EL (cell line): ENCODE data around the gene RGPD3.
A peak's percentile ranks its signal among the peaks of the same experiment; 100 is the strongest.
"Not testable (repeated sequence)": the region's sequence is repeated elsewhere in the genome, so short reads cannot be mapped to it uniquely, and the experiment has no call there.

Source experiments
- DNase-seq: peaks from one replicate; pipeline ENCODE4 v3.0.0-alpha.2; 2016

Gene RGPD3

DNA sequence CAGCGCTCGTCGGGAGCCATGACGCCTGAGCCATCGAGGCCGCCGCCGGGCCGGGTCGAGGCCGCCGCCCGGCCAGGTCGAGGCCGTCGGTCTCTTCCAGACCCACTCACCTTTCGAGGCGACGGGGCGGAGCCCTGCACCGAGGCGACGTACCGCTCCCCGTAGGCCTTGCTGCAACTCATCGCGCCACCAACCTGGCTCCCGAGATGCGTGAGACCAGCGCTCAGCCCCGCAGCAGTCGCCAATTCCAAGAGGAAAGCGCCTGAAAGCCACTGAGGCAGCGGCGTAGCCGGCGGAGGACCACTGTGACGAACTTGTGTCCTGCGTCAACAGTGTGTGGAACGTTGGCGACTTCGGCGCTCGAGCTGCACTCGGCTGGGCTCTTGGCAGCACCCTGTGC lies at the start of gene RGPD3:
TSS of gene RGPD3 (minus strand) at position 307 of the 400 bp plus-strand sequence. CDS start at position 182, 125 bp downstream.
- DNase-seq = not testable (repeated sequence)

DNA sequence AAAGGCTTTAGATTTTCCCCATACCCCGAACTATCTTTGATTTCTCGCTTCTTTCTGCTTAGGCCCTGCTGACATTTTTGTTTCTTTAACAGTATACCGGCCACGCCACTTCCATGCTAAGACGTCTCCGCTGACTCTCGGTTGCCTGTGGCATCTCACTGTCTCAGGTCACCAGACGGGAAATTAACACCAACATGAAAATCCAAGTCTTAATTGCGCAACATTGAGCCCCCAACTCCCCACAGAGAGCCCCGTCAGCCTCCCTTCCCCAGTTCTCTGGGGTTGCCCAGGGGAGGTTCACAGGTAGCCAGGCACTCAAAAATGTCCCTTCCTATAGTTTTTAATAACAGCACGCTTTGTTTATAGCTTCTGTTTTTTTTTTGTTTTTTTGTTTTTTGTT lies 49.1 kb upstream of the RGPD3 start:
- no peak for DNase-seq

DNA sequence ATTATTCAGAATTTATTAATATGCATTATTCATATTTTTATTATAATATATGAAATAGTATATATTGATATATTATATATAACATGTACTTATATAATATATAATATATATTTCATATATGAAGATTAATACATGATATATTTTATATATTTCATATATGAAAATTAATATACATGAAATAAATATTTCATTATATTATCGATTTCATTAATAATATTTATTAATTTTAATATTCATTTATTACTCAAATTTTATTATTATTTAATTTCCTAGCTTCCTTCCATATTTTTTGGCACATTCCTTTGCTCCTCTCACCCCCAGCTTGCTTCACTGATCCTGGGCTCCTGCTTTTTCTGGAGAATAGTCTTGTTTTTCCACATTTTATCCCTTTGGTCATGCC lies 48.7 kb upstream of the RGPD3 start:
- DNase-seq = no peak

DNA sequence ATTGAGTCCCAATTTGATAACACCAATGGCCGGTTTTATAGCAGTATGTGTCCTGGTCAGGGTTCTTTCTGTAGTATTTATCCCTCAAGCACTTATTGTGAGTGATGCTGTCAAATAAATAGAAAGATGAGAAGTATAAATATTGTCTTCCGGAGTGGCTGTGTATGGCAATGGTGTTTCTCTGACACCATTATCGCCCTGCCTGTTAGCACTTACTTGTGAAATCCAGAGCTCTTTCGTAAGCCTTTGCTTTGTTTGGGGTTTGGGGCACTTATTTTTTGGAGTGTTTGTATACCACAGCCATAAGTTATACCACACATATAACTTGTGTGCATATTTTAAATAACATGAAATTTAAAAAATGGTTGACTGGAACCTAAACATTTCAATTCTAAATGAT lies 48.2 kb upstream of the RGPD3 start:
- DNase-seq = no peak

DNA sequence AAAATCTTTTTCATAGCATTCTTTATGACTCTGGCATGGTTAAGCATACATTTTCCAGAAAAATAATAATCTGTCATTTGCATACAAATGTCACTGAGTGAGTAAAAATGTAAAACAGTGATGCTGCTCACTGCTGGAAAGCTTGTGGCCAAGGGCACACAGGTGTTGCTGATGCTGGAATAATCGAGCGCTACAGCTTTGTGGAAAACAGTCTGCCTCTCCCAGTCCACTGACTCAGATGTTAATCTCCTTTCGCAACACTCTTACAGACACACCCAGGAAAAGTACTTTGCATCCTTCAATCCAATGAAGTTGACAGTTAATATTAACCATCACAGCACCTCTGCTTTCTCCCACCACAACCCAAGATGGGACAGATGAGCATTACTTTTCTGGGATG lies 46.6 kb upstream of the RGPD3 start:
- DNase-seq = not testable (repeated sequence)

GRCh38 chr2:106513391-106513790 lies 45.2 kb upstream of the RGPD3 start:
- DNase-seq = not testable (repeated sequence)

DNA sequence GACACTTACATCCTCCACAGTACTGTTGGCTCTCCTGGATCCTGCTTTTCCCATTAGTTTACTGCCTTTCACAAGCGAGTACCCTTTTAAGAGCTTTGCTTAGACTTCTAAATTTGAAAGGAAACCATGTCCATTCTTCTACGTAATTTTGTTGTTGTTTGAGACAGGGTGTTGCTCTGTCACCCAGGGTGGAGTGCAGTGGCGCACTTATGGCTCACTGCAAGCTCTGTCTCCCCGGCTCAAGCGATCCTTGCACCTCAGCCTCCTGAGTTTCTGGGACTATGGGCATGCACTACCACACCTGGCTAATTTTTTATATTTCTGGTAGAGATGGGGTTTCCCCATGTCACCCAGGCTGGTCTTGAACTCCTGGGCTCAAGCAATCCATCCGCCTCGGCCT lies 43.7 kb upstream of the RGPD3 start:
- not testable (repeated sequence) for DNase-seq

DNA sequence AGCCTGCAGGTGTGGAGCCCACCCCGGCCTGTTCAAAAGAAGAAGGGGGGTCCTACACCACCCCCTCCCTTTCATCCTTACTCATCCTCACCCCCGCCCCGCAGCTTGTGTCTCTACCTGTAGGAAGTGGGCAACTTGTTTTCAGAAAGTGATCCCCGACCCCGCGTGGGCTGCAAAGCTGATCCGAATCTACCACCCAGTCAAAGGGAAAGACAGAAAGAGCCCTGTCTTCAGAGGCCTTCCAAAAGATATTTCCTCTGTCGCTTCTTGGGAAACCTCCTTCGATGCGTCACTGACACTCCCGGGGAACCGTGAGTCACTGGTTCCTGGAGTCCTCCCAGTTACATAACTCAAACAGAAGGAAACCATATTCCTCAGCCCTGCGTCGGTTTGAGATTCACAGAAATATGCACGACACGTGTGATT lies 43.3 kb upstream of the RGPD3 start:
- DNase-seq = peak; percentile 83

DNA sequence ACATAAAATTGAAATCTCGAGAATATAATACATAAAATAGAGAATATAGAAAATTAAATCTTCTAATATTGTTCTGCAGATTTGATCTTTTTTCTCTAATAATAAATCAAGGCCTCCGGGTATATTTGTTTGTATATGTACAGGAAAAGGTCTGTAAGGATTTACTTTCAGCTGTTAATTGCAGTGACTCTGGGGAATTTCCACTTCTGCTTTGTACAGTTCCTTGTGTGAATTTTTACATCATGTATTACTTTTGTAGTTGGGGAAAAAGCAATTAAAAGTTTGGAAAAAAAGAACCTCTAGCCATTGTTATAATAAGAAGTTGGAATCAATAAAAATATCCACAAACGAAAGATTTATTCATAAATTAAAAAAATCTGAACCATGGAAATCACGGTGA lies 42.6 kb upstream of the RGPD3 start:
- DNase-seq = not testable (repeated sequence)

GRCh38 chr2:106509374-106509770 lies 41.2 kb upstream of the RGPD3 start:
- DNase-seq = not testable (repeated sequence)

GRCh38 chr2:106508660-106509373 lies 40.6 kb upstream of the RGPD3 start:
- DNase-seq = not testable (repeated sequence)

- not testable (repeated sequence) for DNase-seq
These were observed 37.9 kb upstream of the RGPD3 start for GRCh38 chr2:106506002-106506687.

DNA sequence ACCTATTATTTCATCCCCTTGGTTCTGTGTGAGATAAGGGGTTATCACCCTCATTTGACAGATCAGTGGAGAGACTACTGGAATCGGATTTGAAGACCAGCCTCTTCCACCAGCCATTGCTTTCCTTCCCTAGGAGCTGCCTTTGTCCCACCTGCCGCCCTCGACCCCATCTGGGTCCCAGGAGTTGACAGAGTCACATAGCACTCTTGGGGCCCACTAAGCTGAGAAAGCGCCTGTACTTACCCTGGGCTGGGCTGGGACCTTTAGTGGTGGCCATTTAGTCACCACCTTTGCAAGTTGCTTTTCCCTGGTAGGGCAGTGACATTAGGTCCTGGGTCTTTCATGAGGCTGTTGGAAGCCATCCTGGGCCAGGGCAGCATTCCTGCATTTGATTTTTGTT lies 36.6 kb upstream of the RGPD3 start:
- DNase-seq = not testable (repeated sequence)

- not testable (repeated sequence) for DNase-seq
These were observed 36.0 kb upstream of the RGPD3 start for GRCh38 chr2:106504192-106504591.

DNA sequence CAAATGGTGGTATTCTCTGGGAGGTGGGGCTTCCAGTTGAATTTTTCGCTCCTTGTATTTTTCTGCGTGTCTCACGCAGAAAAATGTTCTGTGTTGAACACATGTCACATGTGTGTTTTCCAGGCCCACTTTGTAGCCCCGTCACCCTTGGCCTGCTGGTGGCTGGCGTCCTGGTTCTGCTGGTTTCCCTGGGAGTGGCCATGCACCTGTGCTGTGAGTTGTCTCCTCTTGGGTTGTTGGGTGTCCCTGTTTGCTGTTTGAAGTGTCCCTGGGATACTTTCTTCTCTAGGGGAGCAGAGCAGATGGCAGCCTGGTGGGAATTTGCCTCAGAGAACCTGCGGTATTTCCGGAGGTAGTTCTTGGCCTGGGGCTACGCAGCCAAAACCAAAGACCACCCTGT lies 34.1 kb upstream of the RGPD3 start:
- not testable (repeated sequence) for DNase-seq

- not testable (repeated sequence) for DNase-seq
These were observed 32.1 kb upstream of the RGPD3 start for GRCh38 chr2:106500350-106500749.

DNA sequence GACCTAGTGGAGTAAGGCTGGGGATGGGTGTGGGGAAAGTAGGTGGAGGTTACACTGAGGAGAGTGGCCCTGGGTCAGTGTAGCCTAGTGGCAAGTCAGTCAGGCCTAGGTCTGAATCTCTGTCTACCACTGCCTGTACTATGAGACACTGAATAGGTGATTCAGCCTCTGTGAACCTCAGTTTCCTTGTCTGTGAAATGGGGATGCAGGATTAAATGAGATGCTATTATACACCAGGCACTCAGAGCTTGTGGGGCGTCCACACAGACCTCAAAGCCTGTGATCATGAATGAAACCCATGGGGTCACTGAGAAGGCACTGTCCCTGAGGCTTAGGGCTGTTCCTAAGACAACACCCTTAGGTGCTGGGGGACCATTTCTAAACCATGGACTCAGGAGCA lies 30.3 kb upstream of the RGPD3 start:
- DNase-seq = not testable (repeated sequence)

GRCh38 chr2:106492913-106493312 lies 24.7 kb upstream of the RGPD3 start:
- not testable (repeated sequence) for DNase-seq

DNA sequence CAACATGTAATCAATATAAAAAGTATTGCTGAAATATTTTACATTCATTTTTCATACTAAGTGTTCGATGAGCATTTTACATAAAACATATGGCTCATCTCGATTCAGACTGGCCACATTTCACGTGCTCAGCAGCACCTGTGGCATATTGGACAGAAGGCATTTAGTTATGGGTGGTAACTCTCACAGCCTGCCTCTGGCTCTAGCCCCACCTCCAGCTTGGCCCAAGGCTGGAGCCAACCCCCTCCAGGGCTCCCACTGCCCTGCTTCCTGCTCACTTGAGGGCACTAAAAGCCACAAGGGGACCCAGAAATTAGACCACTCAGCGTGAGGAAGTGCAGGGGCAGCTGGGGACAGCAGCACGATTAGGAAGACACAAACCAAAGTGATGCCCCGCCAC lies 24.2 kb upstream of the RGPD3 start:
- not testable (repeated sequence) for DNase-seq

DNA sequence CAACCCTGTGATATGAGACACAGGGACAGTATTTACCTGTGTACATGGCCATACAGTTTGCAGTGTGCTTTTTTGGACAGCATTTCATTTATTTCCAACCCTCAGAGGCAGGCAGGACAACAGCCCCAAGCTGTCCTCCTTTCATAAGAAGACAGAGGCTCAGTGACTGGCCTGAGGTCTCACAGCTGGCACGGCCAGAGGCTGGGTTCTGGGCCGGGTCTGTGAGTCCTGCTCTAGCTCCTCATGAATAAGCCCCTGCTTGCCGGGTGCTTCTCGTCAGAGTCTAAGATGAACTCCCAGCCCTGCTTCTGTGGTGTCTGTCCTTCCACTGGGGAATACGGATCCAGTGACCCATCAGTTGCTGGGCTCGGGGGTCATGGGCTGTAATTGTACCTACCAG lies 21.5 kb upstream of the RGPD3 start:
- not testable (repeated sequence) for DNase-seq

DNA sequence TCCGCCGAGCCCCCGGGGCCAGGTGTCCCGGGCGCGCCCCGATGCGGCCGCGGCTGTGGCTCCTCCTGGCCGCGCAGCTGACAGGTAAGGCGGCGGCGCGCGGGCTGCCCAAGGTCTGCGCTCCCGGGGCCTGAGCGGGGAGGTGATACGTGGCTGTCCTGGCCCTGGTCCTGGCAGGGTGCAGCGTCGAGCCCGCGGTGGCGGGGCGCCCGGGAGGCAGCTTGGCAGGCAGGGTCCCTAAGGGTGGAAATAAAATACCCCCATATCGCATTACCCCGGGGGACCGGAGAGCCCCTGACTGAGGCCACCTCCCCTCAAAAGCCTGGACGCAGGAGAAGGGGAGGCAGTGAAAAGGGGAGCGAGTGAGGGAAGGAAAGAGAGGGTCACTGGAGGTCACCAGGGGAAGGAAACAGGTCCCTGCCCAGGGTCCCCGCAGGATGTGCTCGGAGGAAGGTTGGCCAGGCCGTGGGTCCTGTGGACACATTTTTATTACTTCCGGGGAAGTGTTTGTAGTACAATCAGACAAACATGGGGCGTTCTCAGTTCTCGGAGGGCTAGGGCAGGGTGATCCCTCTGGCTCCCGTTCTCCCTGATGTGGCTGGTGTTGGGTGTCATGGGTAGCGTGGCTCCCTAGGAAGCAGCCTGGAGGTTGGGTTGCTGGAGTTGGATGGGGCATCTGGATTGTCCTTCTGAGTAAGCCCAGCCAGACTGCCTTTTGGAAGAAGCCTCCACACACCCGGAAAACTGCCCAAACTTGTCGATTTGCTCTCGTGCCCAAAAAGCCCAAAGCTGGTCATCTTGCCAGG lies 19.4 kb upstream of the RGPD3 start:
- DNase-seq = not testable (repeated sequence)

DNA sequence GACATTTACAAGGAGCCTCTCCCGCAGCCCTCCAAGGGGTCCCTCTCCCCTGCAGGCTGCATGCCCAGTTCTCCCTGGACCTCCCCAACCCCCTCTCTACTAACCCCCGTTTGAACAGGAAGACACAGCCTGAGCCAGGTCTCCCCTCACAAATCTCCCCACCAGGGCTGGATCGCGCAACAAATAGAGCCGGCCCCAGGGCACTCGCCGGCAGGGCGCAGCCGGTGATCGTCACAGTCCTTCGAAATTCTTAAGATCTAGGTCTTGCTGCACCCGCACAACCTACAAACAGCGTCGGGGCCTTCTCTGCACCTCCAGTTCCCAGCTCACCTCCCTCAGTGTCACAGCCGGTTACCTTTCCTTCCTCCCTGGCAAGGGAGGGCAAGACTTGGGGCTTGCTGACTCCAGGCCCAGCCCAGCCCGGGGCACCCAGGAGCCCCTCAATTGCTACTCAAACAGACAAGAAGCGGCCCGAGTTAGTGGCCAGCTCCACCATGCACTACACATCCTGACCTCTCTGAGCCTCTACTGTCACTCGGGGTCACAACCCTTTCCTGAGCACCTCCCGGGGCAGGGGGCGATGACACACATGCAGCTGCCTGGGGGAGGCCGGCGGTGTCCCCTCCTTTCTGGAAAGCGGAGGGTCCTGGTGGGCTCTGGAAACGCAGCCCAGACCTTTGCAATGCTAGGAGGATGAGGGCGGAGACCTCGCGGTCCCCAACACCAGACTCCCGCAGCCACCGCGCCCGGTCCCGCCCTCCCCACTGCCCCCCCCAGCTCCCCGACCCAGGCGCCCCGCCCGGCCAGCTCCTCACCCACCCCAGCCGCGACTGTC lies 18.6 kb upstream of the RGPD3 start, which contains the start of gene CD8B2:
TSS of gene CD8B2 (plus strand) at position 814 of the 835 bp plus-strand sequence. CDS start 63 bp downstream, outside the sequence.
- DNase-seq = not testable (repeated sequence)
